GM12801 (cell line): ENCODE data around the gene SLC18A3.

Source experiments
- CTCF ChIP-seq: IDR thresholded peaks from one replicate; pipeline ENCODE4 v1.5.1; 2011; ENCODE audit warnings: control low read depth; ENCODE audit not compliant: insufficient read length; ENCODE audit errors: extremely low read depth

SLC18A3 gene

GRCh38 chr10:49600781-49601400 is 9.2 kb upstream of the SLC18A3 start:
- no peak for TF ChIP-seq CTCF

DNA sequence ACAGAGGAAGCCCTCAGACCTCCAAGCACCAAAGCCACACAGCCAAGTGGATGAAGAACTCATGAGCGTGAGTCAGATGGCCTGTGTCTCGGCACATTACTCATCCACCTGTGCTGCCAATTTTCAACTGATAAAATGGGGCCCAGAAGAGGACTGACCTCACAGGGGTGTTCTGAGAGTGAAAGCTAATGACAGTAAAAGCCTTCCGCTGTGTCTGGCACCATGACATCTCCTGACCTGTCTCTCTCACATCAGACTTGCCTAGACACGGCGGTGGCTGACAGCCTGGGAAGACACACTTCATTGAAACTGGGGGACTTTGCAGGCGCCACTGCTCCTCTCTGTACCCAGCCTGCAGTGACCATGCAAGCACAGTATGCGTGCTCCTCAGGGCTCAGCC is 8.3 kb upstream of the SLC18A3 start:
- no peak for TF ChIP-seq CTCF

GRCh38 chr10:49602380-49603023 is 7.6 kb upstream of the SLC18A3 start:
- no peak for TF ChIP-seq CTCF

- no peak for TF ChIP-seq CTCF
Observed at GRCh38 chr10:49605216-49605938, 4.7 kb upstream of the SLC18A3 start.

DNA sequence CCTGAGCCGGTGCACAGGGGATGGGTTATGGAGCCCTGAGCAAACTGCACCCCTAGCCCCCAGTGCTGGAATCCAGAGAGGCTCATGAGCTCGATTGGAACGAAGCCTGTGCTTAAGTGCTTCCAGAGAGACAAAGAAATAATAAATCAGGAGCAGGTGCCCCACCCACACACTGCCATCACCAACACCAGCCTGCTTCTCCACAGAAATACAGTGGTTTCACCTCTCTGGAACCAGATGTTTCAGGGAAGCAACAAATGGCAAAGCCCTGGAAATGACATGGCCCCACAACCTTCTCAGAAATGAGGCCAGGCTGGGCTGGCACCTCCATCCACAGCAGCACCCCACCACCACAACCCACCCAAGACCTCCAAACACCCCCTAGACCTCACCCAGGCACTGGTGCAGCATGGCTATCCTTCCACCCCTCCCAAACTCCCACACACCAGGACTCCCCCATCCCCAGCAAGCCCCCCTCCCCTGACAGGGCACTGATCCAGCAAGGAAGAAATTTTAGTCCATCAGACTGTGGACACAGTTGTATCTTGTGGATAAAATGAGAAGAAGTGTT is 4.1 kb upstream of the SLC18A3 start:
- no peak for TF ChIP-seq CTCF

- TF ChIP-seq CTCF, result no peak
Observed at GRCh38 chr10:49606981-49607535, 3.1 kb upstream of the SLC18A3 start.
